DND-41 (cell line): ENCODE results near the gene MAP3K14.

Source experiments
- ATAC-seq: fragments of 200-7000 bp; cut with Tn5 transposase; 3 replicates; pipeline ENCODE4 v1.9.1; 2021; ENCODE audit warnings: low read depth; ENCODE audit not compliant: insufficient read depth
- DNase-seq: peaks from one replicate; pipeline ENCODE4 v3.0.0-alpha.2; 2020
- H2AFZ ChIP-seq: 2 replicates; pipeline ENCODE4 v1.6.0; 2012; ENCODE audit warnings: low read depth, low read length
- H3K27ac ChIP-seq: 2 replicates; pipeline ENCODE4 v1.5.1; 2012; ENCODE audit warnings: low read length, inconsistent platforms
- H3K27me3 ChIP-seq: fragments of 200-600 bp; sonication (generic); 2 replicates; pipeline ENCODE4 v1.6.0; 2012; ENCODE audit warnings: low read length, mild to moderate bottlenecking, inconsistent platforms; ENCODE audit not compliant: insufficient read depth, poor library complexity
- H3K36me3 ChIP-seq: 2 replicates; pipeline ENCODE4 v1.5.1; 2012; ENCODE audit warnings: low read length, inconsistent platforms; ENCODE audit not compliant: insufficient read depth
- H3K4me1 ChIP-seq: 2 replicates; pipeline ENCODE4 v1.5.1; 2012; ENCODE audit warnings: mild to moderate bottlenecking, low read length; ENCODE audit not compliant: insufficient read depth
- H3K4me2 ChIP-seq: 2 replicates; pipeline ENCODE4 v1.6.0; 2012; ENCODE audit warnings: mild to moderate bottlenecking, moderate library complexity, low read length, inconsistent platforms; ENCODE audit not compliant: insufficient read depth
- H3K4me3 ChIP-seq, 2 experiments: fragments of 200-600 bp in 1 of 2; shearing (Covaris generic) in 1 of 2; 2 replicates each; pipeline ENCODE4 v1.5.1; 2012 to 2016; ENCODE audit warnings: inconsistent platforms in 2 of 2, low read length in 2 of 2, mild to moderate bottlenecking in 2 of 2, low read depth in 1 of 2, moderate library complexity in 1 of 2
- H3K79me2 ChIP-seq: 2 replicates; pipeline ENCODE4 v1.6.0; 2012; ENCODE audit warnings: low read length, inconsistent platforms; ENCODE audit not compliant: insufficient read depth
- H3K9ac ChIP-seq: 2 replicates; pipeline ENCODE4 v1.6.0; 2012; ENCODE audit warnings: low read depth, mild to moderate bottlenecking, inconsistent platforms, low read length, moderate library complexity
- H3K9me3 ChIP-seq: 2 replicates; pipeline ENCODE4 v1.5.1; 2012; ENCODE audit warnings: low read length, moderate library complexity, mild to moderate bottlenecking, inconsistent platforms; ENCODE audit not compliant: insufficient read depth, severe bottlenecking
- H4K20me1 ChIP-seq: 2 replicates; pipeline ENCODE4 v1.6.0; 2012; ENCODE audit warnings: low read length; ENCODE audit not compliant: insufficient read depth
- CTCF ChIP-seq: IDR thresholded peaks from 2 replicates; pipeline ENCODE4 v1.5.1; 2012; ENCODE audit warnings: borderline replicate concordance, low read length, moderate library complexity, mild to moderate bottlenecking; ENCODE audit not compliant: poor library complexity, severe bottlenecking; ENCODE audit errors: extremely low read depth
- EZH2 ChIP-seq: IDR thresholded peaks from 3 replicates; pipeline ENCODE4 v1.6.1; 2012; ENCODE audit warnings: borderline replicate concordance, low read depth, mild to moderate bottlenecking, moderate library complexity, low read length, inconsistent platforms; ENCODE audit not compliant: severe bottlenecking

Gene MAP3K14

GRCh38 chr17:45288825-45289224 is 28.0 kb downstream of the MAP3K14 start:
- Histone ChIP-seq H3K79me2 (peaks cover 27% of the 10 kb centered on the region), H3K4me3 (no peak overlapping the region), H3K9ac (no peak overlapping the region), H2AFZ (no peak overlapping the region), H3K4me1 (no peaks in the 10 kb centered on the region), H3K9me3 (no peaks in the 10 kb centered on the region), H3K36me3 (peaks cover 68% of the 10 kb centered on the region), H3K27ac (no peak overlapping the region), H4K20me1 (peaks cover 42% of the 10 kb centered on the region), H3K4me2 (no peak overlapping the region), H3K27me3 (no peaks in the 10 kb centered on the region)
- DNase-seq: no peak
- ATAC-seq: no peak
- TF ChIP-seq CTCF: no peak
- no peak for TF ChIP-seq EZH2

GRCh38 chr17:45287526-45288500 is 29.0 kb downstream of the MAP3K14 start:
- Histone ChIP-seq H3K79me2 (peaks cover 17% of the 10 kb centered on the region), H3K27ac (no peak overlapping the region), H3K9ac (no peak overlapping the region), H3K4me3 (no peak overlapping the region), H3K4me1 (no peaks in the 10 kb centered on the region), H3K9me3 (no peaks in the 10 kb centered on the region), H3K36me3 (peaks cover 78% of the 10 kb centered on the region), H4K20me1 (peaks cover 32% of the 10 kb centered on the region), H2AFZ (no peak overlapping the region), H3K27me3 (no peaks in the 10 kb centered on the region), H3K4me2 (no peak overlapping the region)
- DNase-seq (no peak), ATAC-seq (no peak)
- TF ChIP-seq CTCF (no peak), EZH2 (no peak)

- no peaks in the 10 kb centered on the region for H3K27me3 ChIP-seq
- H3K79me2 ChIP-seq: peaks cover 7% of the 10 kb centered on the region
- peaks cover 87% of the 10 kb centered on the region for H3K36me3 ChIP-seq
- TF ChIP-seq CTCF: no peak
- TF ChIP-seq EZH2: no peak
- DNase-seq: no peak
- no peak overlapping the region for H2AFZ ChIP-seq
- no peak overlapping the region for H3K4me3 ChIP-seq
- H3K9me3 ChIP-seq: no peaks in the 10 kb centered on the region
- H3K4me1 ChIP-seq: no peaks in the 10 kb centered on the region
- no peak overlapping the region for H3K9ac ChIP-seq
- no peak overlapping the region for H3K4me2 ChIP-seq
- no peak overlapping the region for H3K27ac ChIP-seq
- H4K20me1 ChIP-seq: peaks cover 22% of the 10 kb centered on the region; the same call in 1 of the 2 replicates
- no peak for ATAC-seq
Measured at GRCh38 chr17:45286286-45286685, 30.5 kb downstream of the MAP3K14 start.
